Esophagus muscularis mucosa (tissue), 4 donors: ENCODE results near the gene RNF5. TPM values are rescaled to one million over a fixed set of nuclear protein-coding genes. Genes with fewer than 3 reads are reported as not detected.
"Not testable (repeated sequence)": the region's sequence is repeated elsewhere in the genome, so short reads cannot be mapped to it uniquely, and the experiment has no call there.

Experiments used
- DNase-seq: peaks from one replicate; pipeline ENCODE4 v3.0.0-alpha.2; 2017; ENCODE audit errors: extremely low spot score
- H3K27ac ChIP-seq, 4 donors: fragments of 200-600 bp; sonication (generic); replicated peaks in 1 of 4; 1 replicate in 3 of 4; 2 replicates in 1 of 4; pipeline ENCODE4 v1.5.1; 2016 to 2019; ENCODE audit warnings: mild to moderate bottlenecking in 1 of 4
- H3K27me3 ChIP-seq, 4 donors: fragments of 200-600 bp; sonication (generic); one replicate each; pipeline versions ENCODE4 v1.5.1 to v1.6.0; 2016 to 2019
- H3K36me3 ChIP-seq, 4 donors: fragments of 200-600 bp; sonication (generic); one replicate each; pipeline ENCODE4 v1.5.1; 2016 to 2019
- H3K4me1 ChIP-seq, 4 donors: fragments of 200-600 bp; sonication (generic); one replicate each; pipeline ENCODE4 v1.5.1; 2016 to 2019
- H3K4me3 ChIP-seq, 4 donors: fragments of 200-600 bp; sonication (generic); 1 replicate in 2 of 4; 2 replicates in 2 of 4; pipeline ENCODE4 v1.5.1; 2016 to 2019; ENCODE audit warnings: mild to moderate bottlenecking in 4 of 4, moderate library complexity in 1 of 4
- H3K9me3 ChIP-seq, 4 donors: fragments of 200-600 bp; sonication (generic); 1 replicate in 3 of 4; 2 replicates in 1 of 4; pipeline ENCODE4 v1.5.1; 2016 to 2019
- EP300 ChIP-seq: sonication (generic); formaldehyde crosslinking; IDR thresholded peaks from one replicate; pipeline ENCODE4 v1.6.1; 2017; ENCODE audit warnings: antibody characterized with exemption
- POLR2A ChIP-seq: fragments of 450-650 bp; IDR thresholded peaks from one replicate; pipeline ENCODE4 v1.6.1; 2017; ENCODE audit warnings: antibody characterized with exemption, moderate library complexity, mild to moderate bottlenecking, low read depth
- POLR2AphosphoS5 ChIP-seq, 2 donors: sonication (generic); formaldehyde crosslinking; IDR thresholded peaks; one replicate each; pipeline ENCODE4 v1.6.1; 2017; ENCODE audit warnings: antibody characterized with exemption in 2 of 2
- WGBS: methylation state at CpG from one replicate; pipeline ENCODE4 v1.1.5; 2018; 5-methylcytosine and 5-hydroxymethylcytosine counted together
- intact Hi-C: fragments of 100-400 bp; cut with DNase I; formaldehyde crosslinking; loops from one replicate; pipeline ENCODE4 v1.15.1; 2023
- total RNA-seq, 4 donors: library from RNA; depleted of rRNA; stranded (reverse); fragments of >200 nt; gene quantifications; one replicate each; pipeline versions ENCODE4 v1.1.0 to v1.2.1, GENCODE V29; 2016
- TF ChIP-seq, protein P1 (sequence below), 3 experiments: fragments of 200-600 bp in 2 of 3; fragments of 450-650 bp in 1 of 3; sonication (generic) in 2 of 3; IDR thresholded peaks; one replicate each; pipeline ENCODE4 v1.5.1; 2017 to 2019; ENCODE audit warnings: antibody characterized with exemption in 3 of 3, mild to moderate bottlenecking in 2 of 3, moderate library complexity in 1 of 3

RNF5 gene
- total RNA-seq, 4 donors from 2014 or later = 76.2 to 91.4 (median 88.5) TPM

DNA sequence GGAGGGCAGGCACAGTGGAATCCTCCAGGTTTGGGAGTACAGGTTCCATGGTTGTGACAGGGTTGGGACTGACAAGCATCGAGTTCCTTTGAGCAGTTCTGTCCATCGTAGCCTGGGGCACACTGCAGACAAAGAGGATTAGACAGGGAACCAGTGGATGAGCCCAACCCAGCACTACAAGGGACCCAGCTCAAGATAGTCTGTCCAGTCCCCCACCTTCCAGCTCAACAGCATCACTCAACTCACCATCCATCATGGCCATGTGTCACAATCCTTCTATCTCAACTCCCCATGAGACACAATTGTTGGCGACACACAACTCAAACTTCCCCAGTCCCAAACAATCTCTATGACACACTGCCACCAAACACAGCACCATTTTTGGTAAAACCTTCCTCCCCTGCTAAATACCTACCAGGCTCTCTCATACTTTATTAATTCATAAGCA is 26.1 kb downstream of the RNF5 start:
- no peak overlapping the region for H3K4me3 ChIP-seq
- peaks cover 0 to 28% (median 0%) of the 10 kb centered on the region in 4 donors for H3K27me3 ChIP-seq
- no peaks in the 10 kb centered on the region for H3K9me3 ChIP-seq
- no peak overlapping the region for H3K27ac ChIP-seq
- WGBS = 82% methylated on average over 1 of the region's 3 CpGs
- no peak for TF ChIP-seq POLR2A
- TF ChIP-seq POLR2AphosphoS5 (IDR thresholded peaks at IDR 0.05) = no peak
- TF ChIP-seq, protein P1, sequence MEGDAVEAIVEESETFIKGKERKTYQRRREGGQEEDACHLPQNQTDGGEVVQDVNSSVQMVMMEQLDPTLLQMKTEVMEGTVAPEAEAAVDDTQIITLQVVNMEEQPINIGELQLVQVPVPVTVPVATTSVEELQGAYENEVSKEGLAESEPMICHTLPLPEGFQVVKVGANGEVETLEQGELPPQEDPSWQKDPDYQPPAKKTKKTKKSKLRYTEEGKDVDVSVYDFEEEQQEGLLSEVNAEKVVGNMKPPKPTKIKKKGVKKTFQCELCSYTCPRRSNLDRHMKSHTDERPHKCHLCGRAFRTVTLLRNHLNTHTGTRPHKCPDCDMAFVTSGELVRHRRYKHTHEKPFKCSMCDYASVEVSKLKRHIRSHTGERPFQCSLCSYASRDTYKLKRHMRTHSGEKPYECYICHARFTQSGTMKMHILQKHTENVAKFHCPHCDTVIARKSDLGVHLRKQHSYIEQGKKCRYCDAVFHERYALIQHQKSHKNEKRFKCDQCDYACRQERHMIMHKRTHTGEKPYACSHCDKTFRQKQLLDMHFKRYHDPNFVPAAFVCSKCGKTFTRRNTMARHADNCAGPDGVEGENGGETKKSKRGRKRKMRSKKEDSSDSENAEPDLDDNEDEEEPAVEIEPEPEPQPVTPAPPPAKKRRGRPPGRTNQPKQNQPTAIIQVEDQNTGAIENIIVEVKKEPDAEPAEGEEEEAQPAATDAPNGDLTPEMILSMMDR (IDR thresholded peaks at IDR 0.05) = no peak
- TF ChIP-seq EP300 = no peak
- intact Hi-C loops = no loop called here
- H3K4me1 ChIP-seq = no peaks in the 10 kb centered on the region
- DNase-seq = no peak
- peaks cover 0 to 68% (median 2%) of the 10 kb centered on the region in 4 donors for H3K36me3 ChIP-seq

DNA sequence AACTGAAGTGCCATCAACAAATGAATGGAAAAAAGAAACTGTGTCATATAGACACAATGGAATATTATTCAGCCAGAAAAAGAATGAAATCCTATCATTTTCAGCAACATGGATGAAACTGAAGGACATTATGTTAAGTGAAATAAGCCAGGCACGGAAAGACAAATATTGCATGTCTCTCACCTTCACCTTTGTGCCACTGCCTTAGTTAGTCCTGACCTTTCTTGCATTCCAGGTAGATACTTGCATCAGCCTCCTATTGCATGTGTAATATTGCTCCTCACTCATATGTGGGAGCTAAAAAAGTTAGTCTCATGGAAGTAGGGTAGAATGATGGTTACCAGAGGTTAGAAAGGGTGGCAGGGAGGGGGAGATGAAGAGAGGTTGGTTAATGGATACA is 30.8 kb downstream of the RNF5 start:
- no peak for DNase-seq
- no peak overlapping the region for H3K4me3 ChIP-seq
- peaks cover 0 to 57% (median 0%) of the 10 kb centered on the region in 4 donors for H3K36me3 ChIP-seq
- H3K27ac ChIP-seq = no peak overlapping the region
- TF ChIP-seq EP300 = no peak
- TF ChIP-seq POLR2A = no peak
- 87% methylated on average over 1 of the region's 1 CpG for WGBS
- intact Hi-C loops = no loop called here
- H3K27me3 ChIP-seq = peaks cover 0 to 2% (median 0%) of the 10 kb centered on the region in 4 donors
- H3K4me1 ChIP-seq = no peaks in the 10 kb centered on the region
- H3K9me3 ChIP-seq = no peaks in the 10 kb centered on the region

DNA sequence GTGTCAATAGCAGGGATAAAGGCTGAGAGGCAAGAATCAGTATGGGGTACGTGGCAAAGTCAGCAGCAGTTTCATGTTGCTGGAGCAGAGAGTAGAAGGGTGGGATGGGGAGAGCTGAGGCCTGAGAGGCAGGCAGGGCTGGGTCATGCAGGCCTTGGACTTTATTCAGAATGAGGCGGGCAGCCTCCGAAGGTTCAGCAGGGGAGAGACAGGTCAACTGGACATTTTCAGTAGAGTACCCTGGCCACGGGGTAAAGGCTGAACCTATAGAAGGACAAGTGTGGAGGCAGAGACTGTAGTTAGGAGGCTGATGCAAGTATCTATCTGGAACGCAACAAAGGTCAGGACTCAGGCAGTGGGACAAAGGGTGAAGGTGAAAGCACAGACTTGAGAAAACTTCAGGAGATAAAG is 32.0 kb downstream of the RNF5 start:
- DNase-seq = no peak
- 83% methylated on average over 5 of the region's 5 CpGs for WGBS
- Histone ChIP-seq H3K4me1 (no peaks in the 10 kb centered on the region), H3K27me3 (no peaks in the 10 kb centered on the region), H3K27ac (no peak overlapping the region), H3K36me3 (peaks cover 0 to 53% (median 0%) of the 10 kb centered on the region in 4 donors), H3K9me3 (no peaks in the 10 kb centered on the region), H3K4me3 (no peak overlapping the region)
- intact Hi-C loops = no loop called here
- TF ChIP-seq EP300 (no peak), POLR2A (no peak), POLR2AphosphoS5 (IDR thresholded peaks at IDR 0.05) (no peak)
- TF ChIP-seq, protein P1 (IDR thresholded peaks at IDR 0.05) = no peak

- H3K27ac ChIP-seq, H3K4me3 ChIP-seq, H3K9me3 ChIP-seq, DNase-seq, intact Hi-C loops, H3K4me1 ChIP-seq, H3K27me3 ChIP-seq: not testable (repeated sequence)
- H3K36me3 ChIP-seq = peaks cover 0 to 56% (median 0%) of the 10 kb centered on the region in 4 donors
- 86% methylated on average over 4 of the region's 4 CpGs for WGBS
Measured at GRCh38 chr6:32211432-32211831, 33.2 kb downstream of the RNF5 start.

DNA sequence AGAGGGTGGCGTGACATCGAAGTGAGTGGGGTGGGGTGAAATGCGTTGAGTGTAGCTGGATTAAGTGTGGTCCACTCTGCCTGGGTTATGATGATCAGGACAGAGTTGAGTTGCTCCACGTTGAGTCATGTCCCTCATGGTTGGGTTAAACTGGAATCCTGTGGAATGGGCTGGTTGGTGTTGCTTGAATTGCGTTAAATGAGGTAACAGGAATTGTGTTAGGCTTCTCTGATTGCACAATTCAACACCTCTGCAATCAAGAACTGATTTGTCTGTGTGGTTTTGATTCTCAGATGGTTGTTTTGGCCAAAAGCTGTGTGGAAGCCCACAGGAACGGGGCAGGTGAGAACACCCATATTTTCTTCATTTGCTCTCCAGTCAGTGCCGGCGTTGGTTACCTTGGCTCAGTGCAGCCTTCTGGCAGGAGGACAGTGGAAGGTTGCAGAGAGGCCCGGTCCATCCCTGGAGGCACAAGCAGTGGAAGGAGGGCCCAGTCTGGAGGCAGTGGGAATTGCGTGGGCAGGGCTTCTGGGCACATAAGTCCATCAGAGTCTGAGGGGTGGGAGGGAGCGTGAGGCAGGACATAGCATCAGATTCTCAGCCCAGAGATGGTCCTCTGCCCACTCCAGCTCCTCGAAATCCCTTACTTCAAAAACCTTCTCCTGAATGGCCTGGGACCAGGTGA is 34.0 kb downstream of the RNF5 start:
- no peak for DNase-seq
- WGBS = 72% methylated on average over 12 of the region's 12 CpGs
- TF ChIP-seq, protein P1 (IDR thresholded peaks at IDR 0.05) = no peak
- TF ChIP-seq POLR2A (no peak), EP300 (no peak), POLR2AphosphoS5 (IDR thresholded peaks at IDR 0.05) (no peak)
- Histone ChIP-seq H3K36me3 (peaks cover 0 to 57% (median 0%) of the 10 kb centered on the region in 4 donors), H3K27ac (no peak overlapping the region), H3K27me3 (no peaks in the 10 kb centered on the region), H3K4me3 (no peak overlapping the region), H3K4me1 (no peaks in the 10 kb centered on the region), H3K9me3 (no peaks in the 10 kb centered on the region)
- intact Hi-C loops = no loop called here
